ENCODE results near the gene NELFA. TPM values are rescaled to one million over a fixed set of nuclear protein-coding genes. Genes with fewer than 3 reads are reported as not detected.

NELFA gene
- total and polyA plus RNA-seq, 12 donors, result 8.8 to 19.7 (median 11.1) TPM

GRCh38 chr4:1979477-1980196 lies 29.1 kb downstream of the NELFA start:
- Histone ChIP-seq H3K36me3 (peaks cover 6 to 100% (median 74%) of the 10 kb centered on the region in 9 donors), H3K4me3 (no peak overlapping the region), H3K27ac (no peak overlapping the region), H3K27me3 (no peaks in the 10 kb centered on the region), H3K9me3 (no peaks in the 10 kb centered on the region), H3K4me1 (peaks cover 0 to 13% (median 6%) of the 10 kb centered on the region in 9 donors)
- intact Hi-C loops (cut with DNase I), result loop anchor here in 1 of 10 donors (5.0 kb wide), 1 partner anchor 843 kb away; no protein-coding TSS in a partner anchor
- no peak for TF ChIP-seq CTCF (IDR thresholded peaks at IDR 0.05)
- ATAC-seq (no peak), DNase-seq (no peak)
- 89% methylated on average over 22 of the region's 22 CpGs for WGBS, 2 donors

GRCh38 chr4:1978741-1979476 lies 29.9 kb downstream of the NELFA start:
- H3K27me3 ChIP-seq, result no peaks in the 10 kb centered on the region
- no peak overlapping the region for H3K27ac ChIP-seq
- intact Hi-C loops (cut with DNase I), result loop anchor here in 1 of 10 donors (5.0 kb wide), 1 partner anchor 843 kb away; no protein-coding TSS in a partner anchor
- DNase-seq, result no peak
- 92 to 93% methylated on average over 45 of the region's 45 CpGs for WGBS, 2 donors
- no peak for TF ChIP-seq CTCF (IDR thresholded peaks at IDR 0.05)
- peaks cover 6 to 100% (median 75%) of the 10 kb centered on the region in 9 donors for H3K36me3 ChIP-seq
- H3K9me3 ChIP-seq, result no peaks in the 10 kb centered on the region
- no peak overlapping the region for H3K4me3 ChIP-seq
- peaks cover 0 to 5% (median 0%) of the 10 kb centered on the region in 9 donors for H3K4me1 ChIP-seq
- ATAC-seq, result no peak

GRCh38 chr4:1978226-1978625 lies 30.5 kb downstream of the NELFA start:
- WGBS, 2 donors, result 94% methylated on average over 13 of the region's 13 CpGs
- no peak for DNase-seq
- Histone ChIP-seq H3K9me3 (no peaks in the 10 kb centered on the region), H3K27ac (no peak overlapping the region), H3K4me3 (no peak overlapping the region), H3K27me3 (no peaks in the 10 kb centered on the region), H3K36me3 (peaks cover 0 to 100% (median 69%) of the 10 kb centered on the region in 9 donors), H3K4me1 (peaks cover 0 to 5% (median 0%) of the 10 kb centered on the region in 9 donors)
- intact Hi-C loops (cut with DNase I), result loop anchor here in 1 of 10 donors (5.0 kb wide), 1 partner anchor 844 kb away; no protein-coding TSS in a partner anchor
- no peak for TF ChIP-seq CTCF (IDR thresholded peaks at IDR 0.05)
- no peak for ATAC-seq
